HUES48 (cell line): ENCODE data around the gene BORCS8.
"Not testable (repeated sequence)": the region's sequence is repeated elsewhere in the genome, so short reads cannot be mapped to it uniquely, and the experiment has no call there.

Source experiments
- H3K27ac ChIP-seq: one replicate; pipeline ENCODE4 v1.7.0; 2013; ENCODE audit warnings: low read depth, low read length, inconsistent platforms
- H3K27me3 ChIP-seq: 2 replicates; pipeline ENCODE4 v1.6.1; 2013; ENCODE audit warnings: mild to moderate bottlenecking, low read length; ENCODE audit not compliant: control insufficient read depth, insufficient read depth
- H3K36me3 ChIP-seq: 2 replicates; pipeline ENCODE4 v1.6.1; 2013; ENCODE audit warnings: low read length; ENCODE audit not compliant: control insufficient read depth, insufficient read depth
- H3K4me1 ChIP-seq: 2 replicates; pipeline ENCODE4 v1.6.1; 2013; ENCODE audit warnings: mild to moderate bottlenecking, low read length; ENCODE audit not compliant: control insufficient read depth, insufficient read depth
- H3K4me3 ChIP-seq: 2 replicates; pipeline ENCODE4 v1.5.1; 2013; ENCODE audit warnings: mild to moderate bottlenecking, low read depth, low read length
- H3K9ac ChIP-seq: 2 replicates; pipeline ENCODE4 v1.6.1; 2013; ENCODE audit warnings: mild to moderate bottlenecking, low read depth, low read length, moderate library complexity
- H3K9me3 ChIP-seq: 2 replicates; pipeline ENCODE4 v1.6.1; 2013; ENCODE audit warnings: low read length; ENCODE audit not compliant: control insufficient read depth, insufficient read depth

BORCS8 gene

GRCh38 chr19:19162495-19162894 lies 29.5 kb downstream of the BORCS8 start:
- Histone ChIP-seq H3K9me3 (no peaks in the 10 kb centered on the region), H3K27ac (no peak overlapping the region), H3K4me1 (peaks cover 4% of the 10 kb centered on the region; the same call in 1 of the 2 replicates), H3K27me3 (peaks cover 2% of the 10 kb centered on the region), H3K4me3 (no peak overlapping the region), H3K9ac (no peak overlapping the region), H3K36me3 (no peaks in the 10 kb centered on the region)

GRCh38 chr19:19160461-19161035 lies 31.4 kb downstream of the BORCS8 start:
- no peak overlapping the region for H3K9ac ChIP-seq
- no peak overlapping the region for H3K4me3 ChIP-seq

GRCh38 chr19:19159534-19159933 lies 32.4 kb downstream of the BORCS8 start:
- 0 out of 2 replicates have a peak, but pooled peaks cover 4% of the 10 kb centered on the region for H3K27me3 ChIP-seq
- no peak overlapping the region for H3K9ac ChIP-seq
- no peak overlapping the region for H3K4me3 ChIP-seq
- H3K36me3 ChIP-seq = no peaks in the 10 kb centered on the region
- peaks cover 4% of the 10 kb centered on the region; the same call in 1 of the 2 replicates for H3K4me1 ChIP-seq
- no peak overlapping the region for H3K27ac ChIP-seq
- H3K9me3 ChIP-seq = no peaks in the 10 kb centered on the region

More at GRCh38 chr19:19160461-19161035, 31.4 kb downstream of the BORCS8 start:
- Histone ChIP-seq H3K27me3 (0 out of 2 replicates have a peak, but pooled peaks cover 4% of the 10 kb centered on the region), H3K9me3 (no peaks in the 10 kb centered on the region), H3K27ac (no peak overlapping the region), H3K36me3 (no peaks in the 10 kb centered on the region), H3K4me1 (peaks cover 4% of the 10 kb centered on the region; the same call in 1 of the 2 replicates)

- no peaks in the 10 kb centered on the region for H3K9me3 ChIP-seq
- no peak overlapping the region for H3K9ac ChIP-seq
- H3K36me3 ChIP-seq = no peaks in the 10 kb centered on the region
- no peak overlapping the region for H3K27ac ChIP-seq
- peaks cover 4% of the 10 kb centered on the region; the same call in 1 of the 2 replicates for H3K4me1 ChIP-seq
- H3K27me3 ChIP-seq = 0 out of 2 replicates have a peak, but pooled peaks cover 4% of the 10 kb centered on the region
- no peak overlapping the region for H3K4me3 ChIP-seq
Observed at GRCh38 chr19:19157808-19158207, 34.1 kb downstream of the BORCS8 start.

GRCh38 chr19:19155495-19156219 lies 36.3 kb downstream of the BORCS8 start:
- H3K4me1 ChIP-seq = peaks cover under 1% of the 10 kb centered on the region; the same call in 1 of the 2 replicates
- no peaks in the 10 kb centered on the region for H3K9me3 ChIP-seq
- H3K36me3 ChIP-seq = no peaks in the 10 kb centered on the region
- H3K4me3 ChIP-seq = no peak overlapping the region
- H3K27me3 ChIP-seq = 0 out of 2 replicates have a peak, but pooled peaks cover 4% of the 10 kb centered on the region
- H3K9ac ChIP-seq = no peak overlapping the region
- H3K27ac ChIP-seq = no peak overlapping the region

- H3K4me1 ChIP-seq = no peaks in the 10 kb centered on the region
- H3K27ac ChIP-seq = no peak overlapping the region
- no peaks in the 10 kb centered on the region for H3K9me3 ChIP-seq
- H3K9ac ChIP-seq = no peak overlapping the region
- H3K27me3 ChIP-seq = 0 out of 2 replicates have a peak, but pooled peaks cover 4% of the 10 kb centered on the region
- H3K36me3 ChIP-seq = no peaks in the 10 kb centered on the region
- H3K4me3 ChIP-seq = no peak overlapping the region
Observed at GRCh38 chr19:19154768-19155494, 37.0 kb downstream of the BORCS8 start.

- Histone ChIP-seq H3K9ac (no peak overlapping the region), H3K4me3 (no peak overlapping the region), H3K27ac (no peak overlapping the region)
Observed at GRCh38 chr19:19152668-19153384, 39.1 kb downstream of the BORCS8 start.

GRCh38 chr19:19151418-19151817 lies 40.5 kb downstream of the BORCS8 start:
- Histone ChIP-seq H3K36me3 (no peaks in the 10 kb centered on the region), H3K9me3 (no peaks in the 10 kb centered on the region), H3K4me1 (no peaks in the 10 kb centered on the region), H3K4me3 (no peak overlapping the region), H3K9ac (no peak overlapping the region), H3K27me3 (no peaks in the 10 kb centered on the region), H3K27ac (no peak overlapping the region)

More at GRCh38 chr19:19152668-19153384, 39.1 kb downstream of the BORCS8 start:
- no peaks in the 10 kb centered on the region for H3K9me3 ChIP-seq
- no peaks in the 10 kb centered on the region for H3K36me3 ChIP-seq
- 0 out of 2 replicates have a peak, but pooled peaks cover 4% of the 10 kb centered on the region for H3K27me3 ChIP-seq
- H3K4me1 ChIP-seq = no peaks in the 10 kb centered on the region

GRCh38 chr19:19149435-19149834 lies 42.5 kb downstream of the BORCS8 start:
- no peak overlapping the region for H3K27ac ChIP-seq
- H3K36me3 ChIP-seq = no peaks in the 10 kb centered on the region
- H3K4me1 ChIP-seq = no peaks in the 10 kb centered on the region

GRCh38 chr19:19148504-19148903 lies 43.4 kb downstream of the BORCS8 start:
- not testable (repeated sequence) for H3K4me3 ChIP-seq, H3K4me1 ChIP-seq, H3K36me3 ChIP-seq, H3K9ac ChIP-seq, H3K27ac ChIP-seq, H3K9me3 ChIP-seq, H3K27me3 ChIP-seq

More at GRCh38 chr19:19149435-19149834, 42.5 kb downstream of the BORCS8 start:
- H3K27me3 ChIP-seq = no peaks in the 10 kb centered on the region
- H3K9ac ChIP-seq = no peak overlapping the region
- H3K9me3 ChIP-seq = no peaks in the 10 kb centered on the region
- H3K4me3 ChIP-seq = no peak overlapping the region
